ENCODE data around the gene NT5C1A. TPM values are rescaled to one million over a fixed set of nuclear protein-coding genes. Genes with fewer than 3 reads are reported as not detected.

The NT5C1A gene
- total RNA-seq, 1 donor from 2014 or later: 0.42 TPM

GRCh38 chr1:39690225-39690624, 18.3 kb upstream of the NT5C1A start:
- DNase-seq (ENCODE audit: low spot score): no peak

GRCh38 chr1:39689635-39690034, 17.7 kb upstream of the NT5C1A start:
- no peak for DNase-seq (ENCODE audit: low spot score)

GRCh38 chr1:39689214-39689613, 17.3 kb upstream of the NT5C1A start:
- no peak for DNase-seq (ENCODE audit: low spot score)

GRCh38 chr1:39688706-39689105, 16.8 kb upstream of the NT5C1A start:
- DNase-seq (ENCODE audit: low spot score): no peak

- no peak for DNase-seq (ENCODE audit: low spot score)
These were observed 15.3 kb upstream of the NT5C1A start for GRCh38 chr1:39687243-39687642.

GRCh38 chr1:39685071-39685470, 13.2 kb upstream of the NT5C1A start:
- no peak for DNase-seq (ENCODE audit: low spot score)

- DNase-seq (ENCODE audit: low spot score): no peak
These were observed 12.4 kb upstream of the NT5C1A start for GRCh38 chr1:39684313-39684664.

GRCh38 chr1:39683591-39684312, 11.8 kb upstream of the NT5C1A start:
- DNase-seq (ENCODE audit: low spot score): no peak

GRCh38 chr1:39681999-39682398, 10.1 kb upstream of the NT5C1A start:
- DNase-seq (ENCODE audit: low spot score): no peak

GRCh38 chr1:39681294-39681693, 9.4 kb upstream of the NT5C1A start:
- no peak for DNase-seq (ENCODE audit: low spot score)

GRCh38 chr1:39680751-39681150, 8.8 kb upstream of the NT5C1A start:
- DNase-seq (ENCODE audit: low spot score): no peak

GRCh38 chr1:39679821-39680220, 7.9 kb upstream of the NT5C1A start:
- no peak for DNase-seq (ENCODE audit: low spot score)

- DNase-seq (ENCODE audit: low spot score): no peak
These were observed 7.0 kb upstream of the NT5C1A start for GRCh38 chr1:39678889-39679288.

GRCh38 chr1:39677645-39678044, 5.7 kb upstream of the NT5C1A start:
- DNase-seq (ENCODE audit: low spot score): no peak

GRCh38 chr1:39676948-39677548, 5.1 kb upstream of the NT5C1A start:
- DNase-seq (ENCODE audit: low spot score): no peak

- DNase-seq (ENCODE audit: low spot score): no peak
These were observed 3.3 kb upstream of the NT5C1A start for GRCh38 chr1:39675220-39675619.

GRCh38 chr1:39673215-39673614, 1.3 kb upstream of the NT5C1A start:
- no peak for DNase-seq (ENCODE audit: low spot score)

GRCh38 chr1:39672551-39672947, 642 bp upstream of the NT5C1A start:
- DNase-seq (ENCODE audit: low spot score): no peak

GRCh38 chr1:39671433-39671792, 494 bp downstream of the NT5C1A start:
- DNase-seq (ENCODE audit: low spot score): no peak

- no peak for DNase-seq (ENCODE audit: low spot score)
These were observed 1.2 kb downstream of the NT5C1A start for GRCh38 chr1:39670689-39671088.

- no peak for DNase-seq (ENCODE audit: low spot score)
These were observed 3.0 kb downstream of the NT5C1A start for GRCh38 chr1:39668894-39669293.

- no peak for DNase-seq (ENCODE audit: low spot score)
These were observed 3.8 kb downstream of the NT5C1A start for GRCh38 chr1:39668111-39668510.

- no peak for DNase-seq (ENCODE audit: low spot score)
These were observed 5.1 kb downstream of the NT5C1A start for GRCh38 chr1:39666772-39667171.
